ENCODE data around the gene SBF1. TPM values are rescaled to one million over a fixed set of nuclear protein-coding genes. Genes with fewer than 3 reads are reported as not detected.

Gene SBF1
- polyA plus RNA-seq, 2 donors, result 44.3 to 73.5 TPM

DNA sequence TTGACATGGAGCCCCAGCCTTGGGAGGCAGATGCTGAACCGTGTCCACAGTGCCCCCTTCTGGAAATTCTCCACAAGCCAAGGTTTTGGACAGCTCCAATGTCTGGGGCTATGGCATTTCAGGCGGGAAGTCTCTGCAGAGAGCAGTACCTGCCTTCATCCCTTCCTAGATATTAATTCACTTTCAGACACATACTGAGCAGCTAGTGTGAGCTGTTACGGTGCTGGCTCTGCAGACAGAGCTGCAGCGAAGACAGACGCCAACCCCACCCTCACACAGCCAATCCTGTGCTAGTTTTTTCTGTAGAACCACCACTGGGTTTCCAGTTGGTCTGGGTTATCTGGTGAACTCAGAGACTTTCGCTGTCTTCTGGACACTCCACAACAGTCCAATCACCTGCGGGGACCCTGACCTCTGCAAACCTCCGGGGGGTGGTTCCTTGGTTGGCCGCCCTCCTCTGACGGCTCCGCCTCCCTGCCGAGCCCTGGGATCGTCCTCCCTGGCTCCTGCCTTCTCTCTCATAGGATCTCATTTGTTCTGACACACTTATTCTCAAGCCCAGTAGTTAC lies 23.6 kb upstream of the SBF1 start:
- peak overlapping the region; percentile 49 to 84 for H3K27ac ChIP-seq (ENCODE audit: low read depth in 2 of 2, low read length in 1 of 2)
- peaks cover 0 to 10% of the 10 kb centered on the region in 2 donors for H3K36me3 ChIP-seq (ENCODE audit: control insufficient read depth in 2 of 2, insufficient read depth in 2 of 2, low read length in 1 of 2)
- no peaks in the 10 kb centered on the region for H3K9me3 ChIP-seq (ENCODE audit: control insufficient read depth in 2 of 2, insufficient read depth in 1 of 2, low read depth in 1 of 2, low read length in 1 of 2)
- H3K4me1 ChIP-seq (ENCODE audit: control insufficient read depth in 2 of 2, insufficient read depth in 2 of 2, low read length in 1 of 2), result peaks cover 0 to 3% of the 10 kb centered on the region in 2 donors
- H3K4me3 ChIP-seq (ENCODE audit: low read depth in 1 of 2, low read length in 2 of 2), result no peak overlapping the region
- no peaks in the 10 kb centered on the region for H3K27me3 ChIP-seq (ENCODE audit: control insufficient read depth in 1 of 2, insufficient read depth in 2 of 2, low read length in 2 of 2)
- 9 to 17% methylated on average over 13 of the region's 13 CpGs for WGBS, 2 donors

DNA sequence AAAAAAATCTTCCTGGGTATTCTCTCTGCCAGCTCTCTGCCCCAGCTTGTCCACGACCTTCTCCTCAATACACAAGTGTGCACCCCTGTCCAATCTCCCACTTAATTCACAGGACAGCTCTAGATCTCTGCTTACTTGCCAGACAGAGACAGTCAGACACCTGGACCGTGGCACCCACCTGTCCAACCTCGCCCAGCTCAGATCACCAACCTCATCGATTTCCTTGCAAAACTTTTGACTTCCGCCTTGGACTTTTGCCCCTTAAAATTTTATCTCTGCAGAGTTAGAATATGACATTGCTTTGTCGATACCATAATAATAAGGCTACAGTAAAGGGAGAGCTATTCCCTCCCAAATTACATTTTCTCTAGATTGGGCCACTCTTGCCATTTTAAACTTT lies 22.3 kb upstream of the SBF1 start:
- Histone ChIP-seq H3K9me3 (ENCODE audit: control insufficient read depth in 2 of 2, insufficient read depth in 1 of 2, low read depth in 1 of 2, low read length in 1 of 2) (no peaks in the 10 kb centered on the region), H3K36me3 (ENCODE audit: control insufficient read depth in 2 of 2, insufficient read depth in 2 of 2, low read length in 1 of 2) (no peaks in the 10 kb centered on the region), H3K4me3 (ENCODE audit: low read depth in 1 of 2, low read length in 2 of 2) (no peak overlapping the region), H3K27ac (ENCODE audit: low read depth in 2 of 2, low read length in 1 of 2) (no peak overlapping the region), H3K4me1 (ENCODE audit: control insufficient read depth in 2 of 2, insufficient read depth in 2 of 2, low read length in 1 of 2) (peaks cover 0 to 3% of the 10 kb centered on the region in 2 donors), H3K27me3 (ENCODE audit: control insufficient read depth in 1 of 2, insufficient read depth in 2 of 2, low read length in 2 of 2) (no peaks in the 10 kb centered on the region)
- WGBS, 2 donors, result 75 to 78% methylated on average over 6 of the region's 6 CpGs

DNA sequence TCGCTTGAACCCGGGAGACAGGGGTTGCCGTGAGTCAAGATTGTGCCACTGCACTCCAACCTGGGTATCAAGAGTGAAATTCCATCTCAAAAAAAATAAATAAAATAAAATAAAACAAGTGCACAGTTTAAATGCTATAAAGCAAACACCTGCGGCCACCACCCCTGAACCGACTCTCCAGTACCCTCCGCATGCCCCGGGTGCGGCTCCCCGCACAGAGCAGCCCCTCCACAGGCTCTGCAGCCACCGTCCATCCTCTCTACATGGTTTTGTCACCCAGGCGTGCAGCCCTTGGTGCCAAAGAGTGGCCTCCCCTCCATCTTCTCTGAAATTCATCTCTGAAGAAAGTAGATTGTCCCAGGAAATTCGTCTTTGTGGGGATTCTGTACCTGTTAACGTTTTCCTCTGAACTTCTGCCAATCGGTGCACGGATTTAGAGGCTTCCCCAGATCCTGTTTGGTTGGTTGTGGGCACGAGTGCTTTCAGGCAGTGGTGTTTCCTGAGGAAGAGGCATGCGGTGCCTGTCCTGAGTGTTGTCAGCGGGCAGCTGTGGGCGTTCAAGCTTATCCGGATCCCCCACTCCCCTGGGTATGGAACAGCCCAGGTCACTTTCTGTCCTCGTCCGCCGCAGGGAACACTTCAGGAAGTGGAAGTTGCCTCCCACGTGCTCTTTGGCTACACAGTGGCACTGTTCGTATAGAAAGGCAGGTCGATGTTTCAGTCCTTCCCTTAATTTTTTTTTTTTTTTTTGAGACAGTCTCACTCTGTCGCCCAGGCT lies 15.9 kb upstream of the SBF1 start:
- peaks cover 0 to 3% of the 10 kb centered on the region in 2 donors for H3K4me1 ChIP-seq (ENCODE audit: control insufficient read depth in 2 of 2, insufficient read depth in 2 of 2, low read length in 1 of 2)
- no peak overlapping the region for H3K4me3 ChIP-seq (ENCODE audit: low read depth in 1 of 2, low read length in 2 of 2)
- no peak overlapping the region for H3K27ac ChIP-seq (ENCODE audit: low read depth in 2 of 2, low read length in 1 of 2)
- no peaks in the 10 kb centered on the region for H3K9me3 ChIP-seq (ENCODE audit: control insufficient read depth in 2 of 2, insufficient read depth in 1 of 2, low read depth in 1 of 2, low read length in 1 of 2)
- 65 to 68% methylated on average over 27 of the region's 27 CpGs for WGBS, 2 donors
- H3K36me3 ChIP-seq (ENCODE audit: control insufficient read depth in 2 of 2, insufficient read depth in 2 of 2, low read length in 1 of 2), result no peaks in the 10 kb centered on the region
- no peaks in the 10 kb centered on the region for H3K27me3 ChIP-seq (ENCODE audit: control insufficient read depth in 1 of 2, insufficient read depth in 2 of 2, low read length in 2 of 2)

DNA sequence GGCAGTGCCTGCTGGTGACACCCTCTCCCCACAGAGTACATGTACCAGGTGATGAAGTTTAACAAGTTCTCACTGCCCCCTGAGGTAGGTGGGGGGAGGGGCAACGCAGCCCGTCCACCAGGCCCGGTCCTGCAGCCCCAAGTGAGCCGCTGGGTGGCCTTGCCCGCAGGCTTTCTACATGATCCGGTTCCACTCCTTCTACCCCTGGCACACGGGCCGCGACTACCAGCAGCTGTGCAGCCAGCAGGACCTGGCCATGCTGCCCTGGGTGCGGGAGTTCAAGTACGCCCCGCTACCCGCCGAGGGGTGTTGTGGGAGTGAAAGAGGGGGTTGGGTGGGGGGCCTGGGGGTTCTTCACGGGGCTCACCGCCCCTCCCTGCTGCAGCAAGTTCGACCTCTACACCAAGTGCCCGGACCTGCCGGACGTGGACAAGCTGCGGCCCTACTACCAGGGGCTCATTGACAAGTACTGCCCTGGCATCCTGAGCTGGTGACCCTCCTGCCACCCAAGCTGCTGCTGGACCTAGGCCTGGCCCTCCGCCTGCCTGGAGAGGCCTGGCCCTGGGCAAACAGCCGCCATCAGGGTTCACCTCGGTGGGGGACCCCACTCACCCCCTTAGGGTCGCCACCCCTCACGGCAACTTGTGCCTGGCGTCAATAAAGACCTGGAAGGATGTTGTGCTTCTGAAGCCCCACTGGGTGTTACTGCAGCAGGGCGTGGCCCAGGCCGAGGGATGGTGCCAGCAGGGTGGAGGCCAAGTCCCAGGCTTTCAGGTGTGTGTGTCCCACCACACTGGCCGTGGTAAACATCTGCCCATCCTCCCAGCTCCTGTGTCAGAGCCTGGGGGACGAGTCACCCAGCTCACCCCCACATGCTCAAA lies 14.8 kb upstream of the SBF1 start:
- no peaks in the 10 kb centered on the region for H3K9me3 ChIP-seq (ENCODE audit: control insufficient read depth in 2 of 2, insufficient read depth in 1 of 2, low read depth in 1 of 2, low read length in 1 of 2)
- H3K4me1 ChIP-seq (ENCODE audit: control insufficient read depth in 2 of 2, insufficient read depth in 2 of 2, low read length in 1 of 2), result peaks cover 0 to 4% of the 10 kb centered on the region in 2 donors
- WGBS, 2 donors, result 78 to 81% methylated on average over 31 of the region's 31 CpGs
- H3K27me3 ChIP-seq (ENCODE audit: control insufficient read depth in 1 of 2, insufficient read depth in 2 of 2, low read length in 2 of 2), result no peaks in the 10 kb centered on the region
- H3K36me3 ChIP-seq (ENCODE audit: control insufficient read depth in 2 of 2, insufficient read depth in 2 of 2, low read length in 1 of 2), result no peaks in the 10 kb centered on the region
- no peak overlapping the region for H3K4me3 ChIP-seq (ENCODE audit: low read depth in 1 of 2, low read length in 2 of 2)
- no peak overlapping the region for H3K27ac ChIP-seq (ENCODE audit: low read depth in 2 of 2, low read length in 1 of 2)

DNA sequence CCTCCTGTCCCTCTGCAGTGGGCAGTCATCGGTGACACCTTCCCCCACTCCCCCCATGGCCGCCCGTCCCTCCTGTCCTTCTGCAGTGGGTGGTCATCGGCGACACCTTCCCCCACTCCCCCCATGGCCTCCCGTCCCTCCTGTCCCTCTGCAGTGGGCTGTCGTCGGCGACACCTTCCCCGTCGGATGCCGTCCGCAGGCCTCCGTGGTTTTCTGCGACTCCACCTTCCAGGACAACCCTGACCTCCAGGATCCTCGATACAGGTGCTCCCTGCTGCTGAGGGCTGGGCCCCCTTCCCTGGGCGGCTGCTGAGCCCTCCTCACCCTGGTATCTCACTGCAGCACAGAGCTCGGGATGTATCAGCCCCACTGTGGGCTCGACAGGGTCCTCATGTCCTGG lies 14.1 kb upstream of the SBF1 start:
- no peak overlapping the region for H3K4me3 ChIP-seq (ENCODE audit: low read depth in 1 of 2, low read length in 2 of 2)
- no peak overlapping the region for H3K27ac ChIP-seq (ENCODE audit: low read depth in 2 of 2, low read length in 1 of 2)
- H3K9me3 ChIP-seq (ENCODE audit: control insufficient read depth in 2 of 2, insufficient read depth in 1 of 2, low read depth in 1 of 2, low read length in 1 of 2), result no peaks in the 10 kb centered on the region
- H3K36me3 ChIP-seq (ENCODE audit: control insufficient read depth in 2 of 2, insufficient read depth in 2 of 2, low read length in 1 of 2), result no peaks in the 10 kb centered on the region
- H3K27me3 ChIP-seq (ENCODE audit: control insufficient read depth in 1 of 2, insufficient read depth in 2 of 2, low read length in 2 of 2), result no peaks in the 10 kb centered on the region
- H3K4me1 ChIP-seq (ENCODE audit: control insufficient read depth in 2 of 2, insufficient read depth in 2 of 2, low read length in 1 of 2), result peaks cover 0 to 4% of the 10 kb centered on the region in 2 donors
- 77 to 78% methylated on average over 19 of the region's 19 CpGs for WGBS, 2 donors

DNA sequence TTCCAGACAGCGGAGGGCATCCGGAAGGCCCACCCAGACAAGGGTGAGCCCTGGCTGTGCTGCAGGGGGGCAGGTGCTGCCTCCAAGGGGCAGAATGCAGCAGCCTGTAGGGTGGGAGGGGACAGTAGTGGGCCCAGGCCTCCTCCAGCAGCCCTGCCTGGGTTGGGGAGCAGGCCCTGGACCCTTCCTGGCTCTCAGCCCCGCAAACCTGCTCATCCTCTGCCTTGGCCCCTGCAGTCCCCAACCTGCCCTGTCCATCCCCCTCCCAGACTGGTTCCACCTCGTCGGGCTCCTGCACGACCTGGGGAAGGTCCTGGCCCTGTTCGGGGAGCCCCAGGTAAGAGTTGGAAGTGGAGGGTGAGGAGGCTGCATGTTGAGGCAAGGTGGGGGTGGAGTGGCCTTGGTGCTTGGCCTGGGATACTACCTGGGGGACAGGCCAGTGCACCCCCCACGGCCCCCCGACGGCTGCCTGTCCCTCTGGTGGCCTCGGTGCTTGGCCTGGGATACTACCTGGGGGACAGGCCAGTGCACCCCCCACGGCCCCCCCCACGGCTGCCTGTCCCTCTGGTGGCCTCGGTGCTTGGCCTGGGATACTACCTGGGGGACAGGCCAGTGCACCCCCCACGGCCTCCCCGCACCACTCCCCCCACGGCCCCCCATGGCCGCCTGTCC lies 13.3 kb upstream of the SBF1 start:
- H3K4me1 ChIP-seq (ENCODE audit: control insufficient read depth in 2 of 2, insufficient read depth in 2 of 2, low read length in 1 of 2), result peaks cover 0 to 4% of the 10 kb centered on the region in 2 donors
- no peak overlapping the region for H3K4me3 ChIP-seq (ENCODE audit: low read depth in 1 of 2, low read length in 2 of 2)
- 78 to 85% methylated on average over 14 to 18 of the region's 18 CpGs for WGBS, 2 donors
- H3K27me3 ChIP-seq (ENCODE audit: control insufficient read depth in 1 of 2, insufficient read depth in 2 of 2, low read length in 2 of 2), result no peaks in the 10 kb centered on the region
- H3K36me3 ChIP-seq (ENCODE audit: control insufficient read depth in 2 of 2, insufficient read depth in 2 of 2, low read length in 1 of 2), result peaks cover 0 to under 1% of the 10 kb centered on the region in 2 donors
- H3K27ac ChIP-seq (ENCODE audit: low read depth in 2 of 2, low read length in 1 of 2), result no peak overlapping the region
- H3K9me3 ChIP-seq (ENCODE audit: control insufficient read depth in 2 of 2, insufficient read depth in 1 of 2, low read depth in 1 of 2, low read length in 1 of 2), result no peaks in the 10 kb centered on the region

DNA sequence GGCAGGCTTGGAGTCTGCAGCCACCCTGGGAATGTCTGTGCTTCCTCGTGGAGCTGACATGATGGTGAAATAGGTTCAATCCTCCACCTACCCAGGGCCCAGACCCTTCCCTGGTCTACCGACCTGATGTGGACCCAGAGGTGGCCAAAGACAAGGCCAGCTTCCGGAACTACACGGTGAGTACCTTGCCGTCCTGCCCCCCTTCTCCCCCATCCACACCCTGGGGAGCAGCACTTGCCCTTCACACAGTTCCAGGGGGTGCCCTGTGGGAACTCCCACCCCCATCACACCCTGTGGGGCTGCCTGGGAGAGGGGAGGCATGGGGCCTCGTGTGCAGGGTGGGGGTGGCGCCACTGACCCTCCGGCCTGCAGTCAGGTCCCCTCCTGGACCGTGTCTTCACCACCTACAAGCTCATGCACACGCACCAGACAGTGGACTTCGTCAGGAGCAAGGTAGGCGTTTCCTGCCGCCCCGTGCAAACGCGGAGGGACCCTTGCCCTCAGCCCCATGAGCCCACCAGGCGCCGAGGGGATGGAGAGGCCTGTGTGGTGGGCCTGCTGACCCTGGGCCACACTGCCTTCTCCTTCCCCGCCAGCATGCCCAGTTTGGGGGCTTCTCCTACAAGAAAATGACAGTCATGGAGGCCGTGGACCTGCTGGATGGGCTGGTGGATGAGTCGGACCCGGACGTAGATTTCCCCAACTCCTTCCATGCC lies 12.6 kb upstream of the SBF1 start:
- Histone ChIP-seq H3K27ac (ENCODE audit: low read depth in 2 of 2, low read length in 1 of 2) (no peak overlapping the region), H3K9me3 (ENCODE audit: control insufficient read depth in 2 of 2, insufficient read depth in 1 of 2, low read depth in 1 of 2, low read length in 1 of 2) (no peaks in the 10 kb centered on the region), H3K36me3 (ENCODE audit: control insufficient read depth in 2 of 2, insufficient read depth in 2 of 2, low read length in 1 of 2) (peaks cover 0 to 1% of the 10 kb centered on the region in 2 donors), H3K4me1 (ENCODE audit: control insufficient read depth in 2 of 2, insufficient read depth in 2 of 2, low read length in 1 of 2) (peaks cover 0 to 7% of the 10 kb centered on the region in 2 donors), H3K4me3 (ENCODE audit: low read depth in 1 of 2, low read length in 2 of 2) (no peak overlapping the region), H3K27me3 (ENCODE audit: control insufficient read depth in 1 of 2, insufficient read depth in 2 of 2, low read length in 2 of 2) (no peaks in the 10 kb centered on the region)
- 79 to 80% methylated on average over 23 of the region's 23 CpGs for WGBS, 2 donors

DNA sequence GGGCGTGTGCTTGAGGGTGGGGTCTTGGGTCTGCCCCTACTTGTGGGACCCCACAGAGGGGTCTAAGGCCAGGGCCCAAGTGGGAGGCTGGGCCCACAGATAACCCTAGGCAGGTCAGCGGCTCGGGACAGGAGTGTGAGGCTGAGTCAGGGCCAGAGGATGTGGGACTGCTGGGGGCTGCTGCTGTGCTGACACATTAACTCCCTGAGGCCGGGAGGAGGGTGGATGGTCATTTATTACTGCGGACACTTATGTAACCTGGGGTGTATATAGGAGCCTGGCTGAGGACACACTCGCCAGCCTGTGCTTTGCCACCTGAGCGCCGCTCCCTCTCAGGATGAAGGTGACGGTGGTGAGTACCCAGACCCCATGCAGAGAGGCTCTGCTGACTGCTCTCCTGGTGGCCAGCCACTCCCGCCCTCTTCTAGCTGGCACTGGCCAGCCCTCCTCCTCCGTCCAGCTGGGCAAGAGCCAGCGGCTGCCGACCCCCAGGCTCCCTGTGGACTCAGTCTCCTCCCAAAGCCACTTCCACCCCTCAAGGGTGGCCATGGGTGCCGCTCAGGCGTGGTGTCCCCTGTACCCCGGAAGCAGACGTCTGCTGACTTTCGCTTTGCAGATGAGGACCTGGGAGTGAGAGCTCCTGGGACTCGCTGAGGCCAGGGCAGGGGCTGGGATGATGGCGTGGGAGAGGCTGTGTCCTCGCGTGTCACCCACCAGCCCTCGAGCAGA lies 11.9 kb upstream of the SBF1 start, which contains the start of gene MIOX:
MIOX (plus strand) TSS at position 299 of the 729 bp plus-strand sequence; CDS start at position 338, 39 bp downstream.
- Histone ChIP-seq H3K27me3 (ENCODE audit: control insufficient read depth in 1 of 2, insufficient read depth in 2 of 2, low read length in 2 of 2) (no peaks in the 10 kb centered on the region), H3K4me3 (ENCODE audit: low read depth in 1 of 2, low read length in 2 of 2) (no peak within 1 kb of the TSS), H3K27ac (ENCODE audit: low read depth in 2 of 2, low read length in 1 of 2) (no peak within 1 kb of the TSS), H3K9me3 (ENCODE audit: control insufficient read depth in 2 of 2, insufficient read depth in 1 of 2, low read depth in 1 of 2, low read length in 1 of 2) (no peaks in the 10 kb centered on the region), H3K36me3 (ENCODE audit: control insufficient read depth in 2 of 2, insufficient read depth in 2 of 2, low read length in 1 of 2) (peaks cover 0 to 1% of the 10 kb centered on the region in 2 donors), H3K4me1 (ENCODE audit: control insufficient read depth in 2 of 2, insufficient read depth in 2 of 2, low read length in 1 of 2) (peaks cover 0 to 7% of the 10 kb centered on the region in 2 donors)
- WGBS, 2 donors, result 66 to 72% methylated on average over 23 of the region's 23 CpGs

Measured in esophagus (tissue), 2 donors.